CD4-positive, alpha-beta T cell treated with Interleukin-6 at 100 ng/mL for 8 hours (primary cell): ENCODE results near the gene RNF5.

Experiments used
- DNase-seq: peaks from one replicate; pipeline ENCODE4 v3.0.0-alpha.2; 2020; ENCODE audit warnings: mixed read lengths, low spot score

The RNF5 gene

GRCh38 chr6:32151863-32152768 is 26.1 kb upstream of the RNF5 start, which contains the start of gene PRRT1:
Gene PRRT1 (minus strand): TSS chr6:32151939. CDS start chr6:32151827, 112 bp downstream.
- DNase-seq, result no peak

GRCh38 chr6:32152769-32153563 is 25.2 kb upstream of the RNF5 start:
- DNase-seq, result no peak

GRCh38 chr6:32153564-32154513 is 24.4 kb upstream of the RNF5 start, which contains the start of gene PPT2:
Gene PPT2 (plus strand): TSS chr6:32154141. CDS start chr6:32154595, 454 bp downstream.
- DNase-seq, result peak; percentile 63

- peak; percentile 73 for DNase-seq
Measured at GRCh38 chr6:32154514-32155161, 23.6 kb upstream of the RNF5 start.

GRCh38 chr6:32156891-32157290 is 21.3 kb upstream of the RNF5 start:
- no peak for DNase-seq

- no peak for DNase-seq
Measured at GRCh38 chr6:32158052-32158451, 20.2 kb upstream of the RNF5 start.

GRCh38 chr6:32163559-32164258 is 14.5 kb upstream of the RNF5 start:
- DNase-seq, result no peak

GRCh38 chr6:32164295-32164694 is 13.9 kb upstream of the RNF5 start, which contains the start of gene EGFL8:
Gene EGFL8 (plus strand): TSS chr6:32164595. CDS start chr6:32166166, 1,571 bp downstream.
- DNase-seq, result no peak

GRCh38 chr6:32166411-32167061 is 11.7 kb upstream of the RNF5 start:
- DNase-seq, result no peak

GRCh38 chr6:32167154-32167760 is 10.9 kb upstream of the RNF5 start:
- no peak for DNase-seq

- no peak for DNase-seq
Measured at GRCh38 chr6:32167761-32168262, 10.4 kb upstream of the RNF5 start.

- no peak for DNase-seq
Measured at GRCh38 chr6:32168350-32168749, 9.9 kb upstream of the RNF5 start.

GRCh38 chr6:32168807-32169591 is 9.2 kb upstream of the RNF5 start:
- DNase-seq, result no peak

- DNase-seq, result no peak
Measured at GRCh38 chr6:32170294-32170693, 7.9 kb upstream of the RNF5 start.

- DNase-seq, result no peak
Measured at GRCh38 chr6:32171234-32171633, 7.0 kb upstream of the RNF5 start.

GRCh38 chr6:32173051-32173727 is 5.0 kb upstream of the RNF5 start:
- no peak for DNase-seq

- DNase-seq, result no peak
Measured at GRCh38 chr6:32174416-32174815, 3.8 kb upstream of the RNF5 start.

GRCh38 chr6:32175322-32175710 is 2.9 kb upstream of the RNF5 start:
- DNase-seq, result no peak
